Esophagus muscularis mucosa (tissue), 4 donors: ENCODE measurements around the gene SLC24A3.

ENCODE experiments used
- CTCF ChIP-seq, 3 experiments: fragments of 200-600 bp in 2 of 3; fragments of 450-650 bp in 1 of 3; sonication (generic) in 2 of 3; IDR thresholded peaks; one replicate each; pipeline ENCODE4 v1.5.1; 2017 to 2019; ENCODE audit warnings: antibody characterized with exemption in 3 of 3, mild to moderate bottlenecking in 2 of 3, moderate library complexity in 1 of 3
- EP300 ChIP-seq: sonication (generic); formaldehyde crosslinking; IDR thresholded peaks from one replicate; pipeline ENCODE4 v1.6.1; 2017; ENCODE audit warnings: antibody characterized with exemption
- POLR2A ChIP-seq: fragments of 450-650 bp; IDR thresholded peaks from one replicate; pipeline ENCODE4 v1.6.1; 2017; ENCODE audit warnings: antibody characterized with exemption, moderate library complexity, mild to moderate bottlenecking, low read depth
- POLR2AphosphoS5 ChIP-seq, 2 donors: sonication (generic); formaldehyde crosslinking; IDR thresholded peaks; one replicate each; pipeline ENCODE4 v1.6.1; 2017; ENCODE audit warnings: antibody characterized with exemption in 2 of 2

GRCh38 chr20:19493794-19494495 is 281.5 kb downstream of the SLC24A3 start:
- no peak for TF ChIP-seq POLR2AphosphoS5 (IDR thresholded peaks at IDR 0.05)
- TF ChIP-seq CTCF (IDR thresholded peaks at IDR 0.05), result no peak
- no peak for TF ChIP-seq POLR2A
- no peak for TF ChIP-seq EP300
